NCI-H1417 (cell line): ENCODE data around the gene ZBTB16.

ENCODE experiments used
- DNase-seq, 3 experiments: peaks; one replicate each; lab custom pipeline; 2025; lab: John Stamatoyannopoulos, UW

ZBTB16 gene

GRCh38 chr11:114239753-114240161 is 180.2 kb downstream of the ZBTB16 start:
- no peak for DNase-seq

GRCh38 chr11:114242032-114242431 is 182.5 kb downstream of the ZBTB16 start:
- no peak for DNase-seq

DNA sequence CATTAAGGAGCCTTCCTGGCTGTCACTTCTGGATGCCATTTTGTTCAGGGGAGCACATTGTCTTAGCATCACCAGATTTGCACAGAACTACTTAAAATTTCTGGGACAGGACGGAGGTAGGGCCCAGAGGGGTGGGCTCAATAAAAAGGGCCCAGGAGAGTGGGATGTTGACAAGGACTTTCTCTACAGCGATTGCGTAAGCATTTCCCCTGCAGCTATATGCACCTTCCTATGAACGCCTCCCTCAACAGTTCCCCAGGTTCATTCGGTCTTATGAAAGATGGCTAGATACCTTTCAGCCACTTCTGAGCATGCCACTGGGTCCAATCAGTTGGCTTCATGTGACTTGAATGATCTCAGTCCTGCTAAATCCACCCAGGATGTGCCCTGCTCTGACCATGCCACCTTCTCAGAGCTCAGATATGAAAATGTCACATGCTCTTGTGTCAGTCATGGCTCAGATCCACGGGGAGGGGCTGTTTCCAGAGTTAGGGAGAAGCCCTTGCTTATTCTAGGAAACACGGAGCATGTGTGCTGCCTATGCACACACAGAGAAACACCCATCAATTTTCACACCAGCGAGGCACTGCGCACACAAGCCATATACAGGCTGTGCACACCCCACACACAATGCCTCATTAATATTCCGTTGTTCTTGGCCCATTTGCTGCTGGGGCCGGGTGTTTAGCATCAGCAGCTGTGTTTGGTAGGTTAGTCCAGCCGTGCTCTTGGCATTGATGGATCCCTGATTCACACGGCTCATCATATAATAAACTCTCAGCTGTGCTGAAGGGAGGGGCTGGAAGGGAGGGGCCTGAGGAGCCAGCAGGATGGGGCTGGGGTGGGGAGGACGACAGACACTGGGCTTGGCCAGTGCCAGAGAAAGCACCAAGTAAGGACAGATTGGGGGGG is 184.2 kb downstream of the ZBTB16 start:
- peak; percentile 37 to 97 (median 89) for DNase-seq

- peak in 2 of 3 experiments; percentile 48 to 77 for DNase-seq
Observed at GRCh38 chr11:114244726-114245394, 185.3 kb downstream of the ZBTB16 start.

- DNase-seq = no peak
Observed at GRCh38 chr11:114246321-114247069, 187.0 kb downstream of the ZBTB16 start.

DNA sequence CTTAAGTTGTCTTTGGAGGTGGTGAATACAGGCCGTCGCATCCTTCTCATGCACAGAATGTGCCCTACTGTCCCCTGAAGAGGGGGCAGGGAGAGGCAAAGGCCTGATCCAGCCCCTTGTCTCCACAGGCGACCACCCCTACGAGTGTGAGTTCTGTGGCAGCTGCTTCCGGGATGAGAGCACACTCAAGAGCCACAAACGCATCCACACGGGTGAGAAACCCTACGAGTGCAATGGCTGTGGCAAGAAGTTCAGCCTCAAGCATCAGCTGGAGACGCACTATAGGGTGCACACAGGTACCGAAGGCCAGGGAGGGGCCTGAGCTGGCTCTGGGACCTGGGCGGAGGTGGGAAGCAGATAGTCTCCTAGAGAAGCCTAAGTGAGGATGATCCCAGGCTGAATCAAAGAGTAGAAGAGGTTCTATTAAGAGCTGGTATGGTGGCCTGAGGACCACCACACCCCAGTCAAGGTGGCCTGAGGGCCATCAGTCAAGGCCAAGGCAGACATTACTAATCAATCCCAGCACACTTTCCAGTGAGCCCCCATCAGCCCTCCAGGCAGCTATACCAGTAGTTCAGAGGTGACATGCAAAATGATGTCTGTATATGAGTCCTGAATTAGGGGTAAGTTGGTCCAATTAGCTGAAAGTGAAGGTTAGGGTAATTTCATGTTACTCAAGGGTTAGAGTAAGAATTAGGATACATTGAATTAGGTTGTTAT is 187.7 kb downstream of the ZBTB16 start:
- no peak for DNase-seq

DNA sequence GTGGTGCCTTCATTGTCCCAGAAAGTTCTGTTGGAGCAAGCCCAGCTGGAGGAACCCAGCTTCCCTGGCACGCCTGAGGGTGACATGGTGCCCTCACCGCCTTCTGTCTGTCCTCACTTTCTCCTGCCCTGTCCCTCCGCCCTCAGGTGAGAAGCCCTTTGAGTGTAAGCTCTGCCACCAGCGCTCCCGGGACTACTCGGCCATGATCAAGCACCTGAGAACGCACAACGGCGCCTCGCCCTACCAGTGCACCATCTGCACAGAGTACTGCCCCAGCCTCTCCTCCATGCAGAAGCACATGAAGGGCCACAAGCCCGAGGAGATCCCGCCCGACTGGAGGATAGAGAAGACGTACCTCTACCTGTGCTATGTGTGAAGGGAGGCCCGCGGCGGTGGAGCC is 190.7 kb downstream of the ZBTB16 start:
- no peak for DNase-seq

- DNase-seq = no peak
Observed at GRCh38 chr11:114250993-114251814, 191.7 kb downstream of the ZBTB16 start.

- no peak for DNase-seq
Observed at GRCh38 chr11:114251815-114252337, 192.4 kb downstream of the ZBTB16 start.

GRCh38 chr11:114252767-114253166 is 193.3 kb downstream of the ZBTB16 start:
- DNase-seq = no peak

DNA sequence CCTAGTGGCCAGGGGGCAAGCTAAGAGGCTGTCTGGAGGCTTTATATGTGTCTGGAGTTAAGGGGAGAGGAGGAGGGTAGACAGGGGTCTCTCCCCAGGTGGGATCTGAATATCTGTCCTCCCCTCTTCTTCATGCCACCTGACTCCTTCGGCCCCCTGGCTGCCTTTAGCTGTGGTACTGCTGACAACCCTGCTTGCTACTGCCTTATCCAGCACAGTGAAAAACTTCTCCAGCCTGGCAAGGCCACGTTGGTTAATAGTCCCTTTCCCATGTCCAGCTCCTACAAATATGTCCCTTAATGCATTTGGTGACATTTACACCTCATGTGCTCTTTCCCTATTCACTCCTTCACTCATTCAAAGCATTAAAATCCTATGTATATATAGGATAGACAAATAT is 194.3 kb downstream of the ZBTB16 start:
- DNase-seq = no peak

DNA sequence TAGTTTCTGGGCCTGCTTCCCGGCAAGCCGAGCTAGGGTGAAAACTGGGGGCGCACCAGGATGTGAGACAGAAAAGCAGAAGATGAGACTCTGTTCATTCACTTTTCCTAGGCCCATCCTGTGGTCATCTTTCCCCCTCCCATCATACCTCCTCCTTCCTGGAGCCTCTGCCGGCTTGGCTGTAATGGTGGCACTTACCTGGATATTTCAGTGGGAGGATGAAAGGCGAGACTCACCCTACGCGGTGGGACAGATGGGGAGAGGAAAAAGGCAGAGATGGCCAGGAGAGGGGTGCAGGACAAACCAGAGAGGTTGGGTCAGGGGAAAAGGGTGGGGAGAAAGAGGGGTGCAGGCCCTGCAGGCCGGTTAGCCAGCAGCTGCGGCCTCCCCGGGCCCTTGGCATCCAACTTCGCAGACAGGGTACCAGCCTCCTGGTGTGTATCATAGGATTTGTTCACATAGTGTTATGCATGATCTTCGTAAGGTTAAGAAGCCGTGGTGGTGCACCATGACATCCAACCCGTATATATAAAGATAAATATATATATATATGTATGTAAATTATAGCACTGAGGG is 195.1 kb downstream of the ZBTB16 start:
- no peak for DNase-seq

- DNase-seq = no peak
Observed at GRCh38 chr11:114255289-114255688, 195.8 kb downstream of the ZBTB16 start.

DNA sequence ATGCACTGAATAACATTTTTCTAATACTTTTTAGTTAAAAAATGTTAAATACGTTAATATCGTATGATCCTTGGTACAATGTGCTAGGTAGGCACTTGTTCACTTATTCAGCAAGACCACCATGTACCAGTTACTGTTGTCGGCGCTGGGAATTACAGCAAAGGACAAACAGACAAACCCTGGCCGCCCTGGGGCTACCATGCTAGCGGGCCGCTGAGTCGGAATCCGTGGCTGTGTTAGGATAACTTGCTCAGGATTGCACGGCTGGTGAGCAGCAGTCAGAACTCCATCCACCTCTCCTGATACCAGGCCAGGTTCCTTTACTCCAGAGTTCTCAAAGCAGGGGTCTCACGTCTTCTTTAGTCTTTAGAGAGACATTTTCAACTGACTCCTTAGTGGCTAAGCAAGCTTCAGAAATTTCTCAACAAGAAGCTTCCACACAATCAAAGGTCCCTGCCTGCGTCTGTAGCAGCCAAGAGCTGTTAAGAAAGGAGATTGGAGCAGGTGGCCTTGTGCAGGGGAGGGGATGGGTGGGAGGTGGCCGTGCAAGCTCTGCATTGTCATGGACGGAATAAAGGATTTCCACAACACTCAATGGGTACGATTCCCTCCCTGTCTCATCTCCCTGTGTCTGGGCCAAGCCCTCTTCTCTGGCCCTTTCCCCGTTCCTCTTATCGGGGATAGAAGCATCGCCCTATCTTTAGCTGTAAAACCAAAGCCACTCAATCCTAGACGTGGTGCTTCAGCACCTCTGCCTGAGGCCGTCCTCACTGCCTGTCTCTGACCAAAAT is 196.9 kb downstream of the ZBTB16 start:
- no peak for DNase-seq

DNA sequence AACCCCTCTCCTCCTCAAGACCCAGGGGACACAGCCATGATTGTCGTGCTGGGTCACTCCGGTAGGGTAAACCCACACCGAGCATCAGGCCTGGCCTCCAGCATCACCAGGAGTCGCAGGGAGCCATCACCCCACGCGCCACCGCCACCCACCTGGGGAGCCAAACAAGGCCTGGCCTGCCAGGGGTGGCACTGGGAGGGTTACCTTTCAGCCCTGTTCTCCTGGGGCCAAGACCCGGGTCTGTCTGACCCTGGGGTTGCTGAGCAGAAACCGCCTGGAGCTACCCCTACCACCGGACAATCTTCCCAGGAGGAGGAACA is 197.4 kb downstream of the ZBTB16 start:
- no peak for DNase-seq

GRCh38 chr11:114257621-114258558 is 198.4 kb downstream of the ZBTB16 start:
- peak in 1 of 3 experiments; percentile 29 for DNase-seq

DNA sequence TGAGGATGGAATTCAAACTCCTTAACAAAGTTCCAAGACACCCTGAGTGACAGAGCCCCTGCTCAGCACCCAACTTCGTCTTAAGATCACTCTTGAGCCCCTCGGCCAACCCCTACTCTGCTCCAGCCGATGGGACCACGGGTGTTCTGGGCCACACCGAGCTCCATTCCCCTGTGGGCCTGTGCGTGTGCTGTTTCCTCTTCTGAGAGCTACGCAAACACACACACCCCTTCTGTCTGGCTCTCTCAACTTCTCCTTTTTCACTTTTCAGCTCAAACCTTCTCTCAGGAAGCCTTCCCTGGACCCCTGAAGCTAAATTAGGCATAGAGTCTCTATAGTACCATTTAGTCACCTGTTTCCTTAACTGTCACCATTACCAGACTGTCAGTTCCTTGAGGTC is 199.2 kb downstream of the ZBTB16 start:
- no peak for DNase-seq

- peak in 1 of 3 experiments; percentile 95 for DNase-seq
Observed at GRCh38 chr11:114259124-114259526, 199.6 kb downstream of the ZBTB16 start.
